ENCODE data around the gene DSE.

DNA sequence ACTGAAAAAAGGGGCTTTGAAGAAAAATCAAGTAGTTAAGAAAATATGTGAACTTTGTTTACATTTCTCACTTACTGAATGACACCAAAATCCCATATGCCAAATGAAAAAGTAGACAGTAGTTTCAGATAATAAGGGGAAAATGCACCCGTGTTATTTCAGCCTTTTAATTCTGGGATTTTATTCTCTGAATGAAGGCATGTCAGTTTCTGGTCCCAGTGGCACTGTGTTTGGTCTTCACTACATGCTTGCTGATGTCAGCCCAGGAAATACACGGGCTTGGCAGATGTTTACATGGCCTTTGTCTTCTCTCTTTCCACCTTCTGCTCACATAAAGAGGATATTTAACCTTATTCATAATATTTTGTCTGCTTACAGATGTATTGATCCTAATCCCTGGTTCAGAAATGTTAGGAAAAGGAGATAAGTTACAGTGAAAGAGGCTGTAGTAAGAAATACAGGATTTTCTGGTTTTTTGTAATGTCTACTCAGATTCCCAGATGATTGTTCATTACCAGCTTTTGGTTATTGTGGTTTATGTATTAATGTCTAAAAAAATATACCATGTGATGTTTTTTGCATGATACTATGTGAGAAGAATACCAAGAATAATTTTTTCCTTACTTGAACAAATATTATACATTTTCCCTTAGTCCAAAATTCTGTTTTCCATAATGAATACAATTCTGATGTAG is 27.7 kb downstream of the DSE start:
- TF ChIP-seq, protein P1, sequence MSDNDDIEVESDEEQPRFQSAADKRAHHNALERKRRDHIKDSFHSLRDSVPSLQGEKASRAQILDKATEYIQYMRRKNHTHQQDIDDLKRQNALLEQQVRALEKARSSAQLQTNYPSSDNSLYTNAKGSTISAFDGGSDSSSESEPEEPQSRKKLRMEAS (IDR thresholded peaks at IDR 0.05): no peak
- TF ChIP-seq SIN3A (IDR thresholded peaks at IDR 0.05; ENCODE audit: low read depth): no peak
- TF ChIP-seq, protein P2, sequence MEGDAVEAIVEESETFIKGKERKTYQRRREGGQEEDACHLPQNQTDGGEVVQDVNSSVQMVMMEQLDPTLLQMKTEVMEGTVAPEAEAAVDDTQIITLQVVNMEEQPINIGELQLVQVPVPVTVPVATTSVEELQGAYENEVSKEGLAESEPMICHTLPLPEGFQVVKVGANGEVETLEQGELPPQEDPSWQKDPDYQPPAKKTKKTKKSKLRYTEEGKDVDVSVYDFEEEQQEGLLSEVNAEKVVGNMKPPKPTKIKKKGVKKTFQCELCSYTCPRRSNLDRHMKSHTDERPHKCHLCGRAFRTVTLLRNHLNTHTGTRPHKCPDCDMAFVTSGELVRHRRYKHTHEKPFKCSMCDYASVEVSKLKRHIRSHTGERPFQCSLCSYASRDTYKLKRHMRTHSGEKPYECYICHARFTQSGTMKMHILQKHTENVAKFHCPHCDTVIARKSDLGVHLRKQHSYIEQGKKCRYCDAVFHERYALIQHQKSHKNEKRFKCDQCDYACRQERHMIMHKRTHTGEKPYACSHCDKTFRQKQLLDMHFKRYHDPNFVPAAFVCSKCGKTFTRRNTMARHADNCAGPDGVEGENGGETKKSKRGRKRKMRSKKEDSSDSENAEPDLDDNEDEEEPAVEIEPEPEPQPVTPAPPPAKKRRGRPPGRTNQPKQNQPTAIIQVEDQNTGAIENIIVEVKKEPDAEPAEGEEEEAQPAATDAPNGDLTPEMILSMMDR (IDR thresholded peaks at IDR 0.05 in 2 of 3, conservative IDR thresholded peaks at IDR 0.05 in 1 of 3; ENCODE audit: borderline replicate concordance in 1 of 3, insufficient read depth in 1 of 3, low read depth in 2 of 3, low read length in 2 of 3): no peak
- TF ChIP-seq CEBPB (IDR thresholded peaks at IDR 0.05; ENCODE audit: low read depth): no peak
- TF ChIP-seq JUND (IDR thresholded peaks at IDR 0.05): no peak
- no peak for TF ChIP-seq POLR2A (IDR thresholded peaks at IDR 0.05; ENCODE audit: borderline replicate concordance, extremely low read depth, insufficient read depth, insufficient read length)
- no peak for TF ChIP-seq ZNF274 (IDR thresholded peaks at IDR 0.05; ENCODE audit: low read depth, low read length)
- no peak for TF ChIP-seq SRF (IDR thresholded peaks at IDR 0.05; ENCODE audit: low read depth)
- TF ChIP-seq, protein P3, sequence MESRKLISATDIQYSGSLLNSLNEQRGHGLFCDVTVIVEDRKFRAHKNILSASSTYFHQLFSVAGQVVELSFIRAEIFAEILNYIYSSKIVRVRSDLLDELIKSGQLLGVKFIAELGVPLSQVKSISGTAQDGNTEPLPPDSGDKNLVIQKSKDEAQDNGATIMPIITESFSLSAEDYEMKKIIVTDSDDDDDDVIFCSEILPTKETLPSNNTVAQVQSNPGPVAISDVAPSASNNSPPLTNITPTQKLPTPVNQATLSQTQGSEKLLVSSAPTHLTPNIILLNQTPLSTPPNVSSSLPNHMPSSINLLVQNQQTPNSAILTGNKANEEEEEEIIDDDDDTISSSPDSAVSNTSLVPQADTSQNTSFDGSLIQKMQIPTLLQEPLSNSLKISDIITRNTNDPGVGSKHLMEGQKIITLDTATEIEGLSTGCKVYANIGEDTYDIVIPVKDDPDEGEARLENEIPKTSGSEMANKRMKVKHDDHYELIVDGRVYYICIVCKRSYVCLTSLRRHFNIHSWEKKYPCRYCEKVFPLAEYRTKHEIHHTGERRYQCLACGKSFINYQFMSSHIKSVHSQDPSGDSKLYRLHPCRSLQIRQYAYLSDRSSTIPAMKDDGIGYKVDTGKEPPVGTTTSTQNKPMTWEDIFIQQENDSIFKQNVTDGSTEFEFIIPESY (IDR thresholded peaks at IDR 0.05; ENCODE audit: extremely low read depth, insufficient replicate concordance, low read length): no peak
